ENCODE measurements around the gene FGFR3.

The FGFR3 gene

GRCh38 chr4:1803523-1804423 is 10.7 kb downstream of the FGFR3 start:
- DNase-seq: no peak

GRCh38 chr4:1804638-1805492 is 11.8 kb downstream of the FGFR3 start:
- no peak for DNase-seq

GRCh38 chr4:1805493-1806222 is 12.6 kb downstream of the FGFR3 start:
- DNase-seq: no peak

GRCh38 chr4:1806223-1806564 is 13.1 kb downstream of the FGFR3 start:
- DNase-seq: no peak

GRCh38 chr4:1806596-1807331 is 13.7 kb downstream of the FGFR3 start:
- DNase-seq: no peak

- no peak for DNase-seq
These were observed 14.3 kb downstream of the FGFR3 start for GRCh38 chr4:1807332-1807777.

GRCh38 chr4:1808396-1808795 is 15.3 kb downstream of the FGFR3 start:
- DNase-seq: no peak

GRCh38 chr4:1808851-1809753 is 16.0 kb downstream of the FGFR3 start:
- no peak for DNase-seq

- no peak for DNase-seq
These were observed 16.8 kb downstream of the FGFR3 start for GRCh38 chr4:1809754-1810502.

GRCh38 chr4:1810765-1811164 is 17.7 kb downstream of the FGFR3 start:
- no peak for DNase-seq

- DNase-seq: no peak
These were observed 19.6 kb downstream of the FGFR3 start for GRCh38 chr4:1812720-1813119.

GRCh38 chr4:1813231-1813630 is 20.1 kb downstream of the FGFR3 start:
- DNase-seq: no peak

- DNase-seq: no peak
These were observed 20.8 kb downstream of the FGFR3 start for GRCh38 chr4:1813915-1814314.

- DNase-seq: no peak
These were observed 21.4 kb downstream of the FGFR3 start for GRCh38 chr4:1814453-1814852.

GRCh38 chr4:1815096-1815996 is 22.3 kb downstream of the FGFR3 start:
- no peak for DNase-seq

GRCh38 chr4:1815997-1816860 is 23.1 kb downstream of the FGFR3 start:
- DNase-seq: no peak

GRCh38 chr4:1819284-1819683 is 26.2 kb downstream of the FGFR3 start:
- no peak for DNase-seq

- no peak for DNase-seq
These were observed 26.7 kb downstream of the FGFR3 start for GRCh38 chr4:1819816-1820215.

All from cortex of kidney (tissue), 1 donor.